Measurements from ENCODE around the gene ANKRD11.

DNA sequence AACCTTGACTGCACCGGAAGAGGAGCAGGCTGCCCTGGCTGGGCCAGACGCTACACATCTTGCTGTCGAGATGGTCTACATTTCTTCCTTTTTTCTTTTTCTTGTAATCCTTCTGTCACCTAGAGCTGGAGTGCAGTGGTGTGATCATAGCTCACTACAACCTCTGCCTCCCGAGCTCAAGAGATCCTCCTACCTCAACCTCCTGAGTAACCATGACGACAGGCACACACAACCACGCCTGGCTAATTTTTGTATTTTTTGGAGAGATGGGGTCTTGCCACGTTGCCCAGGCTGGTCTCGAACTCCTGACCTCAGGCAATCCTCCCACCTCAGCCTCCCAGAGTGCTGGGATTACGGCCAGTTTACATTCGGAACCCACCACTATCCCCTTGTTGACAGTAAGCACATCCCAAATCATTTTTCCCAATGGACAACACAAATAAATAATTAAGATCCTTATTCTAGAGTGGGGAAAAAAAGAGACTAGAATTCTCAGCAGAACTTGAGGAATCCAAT, 79.0 kb downstream of the ANKRD11 start:
- TF ChIP-seq, protein P1, sequence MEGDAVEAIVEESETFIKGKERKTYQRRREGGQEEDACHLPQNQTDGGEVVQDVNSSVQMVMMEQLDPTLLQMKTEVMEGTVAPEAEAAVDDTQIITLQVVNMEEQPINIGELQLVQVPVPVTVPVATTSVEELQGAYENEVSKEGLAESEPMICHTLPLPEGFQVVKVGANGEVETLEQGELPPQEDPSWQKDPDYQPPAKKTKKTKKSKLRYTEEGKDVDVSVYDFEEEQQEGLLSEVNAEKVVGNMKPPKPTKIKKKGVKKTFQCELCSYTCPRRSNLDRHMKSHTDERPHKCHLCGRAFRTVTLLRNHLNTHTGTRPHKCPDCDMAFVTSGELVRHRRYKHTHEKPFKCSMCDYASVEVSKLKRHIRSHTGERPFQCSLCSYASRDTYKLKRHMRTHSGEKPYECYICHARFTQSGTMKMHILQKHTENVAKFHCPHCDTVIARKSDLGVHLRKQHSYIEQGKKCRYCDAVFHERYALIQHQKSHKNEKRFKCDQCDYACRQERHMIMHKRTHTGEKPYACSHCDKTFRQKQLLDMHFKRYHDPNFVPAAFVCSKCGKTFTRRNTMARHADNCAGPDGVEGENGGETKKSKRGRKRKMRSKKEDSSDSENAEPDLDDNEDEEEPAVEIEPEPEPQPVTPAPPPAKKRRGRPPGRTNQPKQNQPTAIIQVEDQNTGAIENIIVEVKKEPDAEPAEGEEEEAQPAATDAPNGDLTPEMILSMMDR (IDR thresholded peaks at IDR 0.05), result no peak
- TF ChIP-seq POLR2A (IDR thresholded peaks at IDR 0.05), result no peak
